ENCODE results near the gene CWC27. TPM values are rescaled to one million over a fixed set of nuclear protein-coding genes. Genes with fewer than 3 reads are reported as not detected.

Gene CWC27
- polyA plus RNA-seq, 1 of the 3 experiments (the other 2 are of a cell fraction), result 6.6 TPM

- no peak for TF ChIP-seq CTCF (IDR thresholded peaks at IDR 0.05)
- no peak for TF ChIP-seq FOSL2 (IDR thresholded peaks at IDR 0.05; ENCODE audit: borderline replicate concordance, low read depth)
- no peak for TF ChIP-seq SIN3A (IDR thresholded peaks at IDR 0.05; ENCODE audit: borderline replicate concordance, low read depth, low read length)
- TF ChIP-seq FOXJ3 (CRISPR knock-in tag; IDR thresholded peaks at IDR 0.05), result no peak
Measured at GRCh38 chr5:65034029-65034812, 265.5 kb downstream of the CWC27 start (continued).

- 89% methylated on average over 11 of the region's 14 CpGs for WGBS (ENCODE audit: low lambda C conversion rate)
- ChIA-PET POLR2A (interaction anchor here (0.9 to 1.2 kb wide), 3 partner anchors 13 to 448 kb away, joined by 4 to 7 read pairs (median 4); no protein-coding TSS in a partner anchor), CTCF (interaction anchor here (0.6 to 2.0 kb wide), 3 partner anchors 63 to 224 kb away, joined by 3 to 6 read pairs (median 3); no protein-coding TSS in a partner anchor)
Measured at GRCh38 chr5:65034813-65035209, 266.1 kb downstream of the CWC27 start.

More at GRCh38 chr5:65034813-65035209, 266.1 kb downstream of the CWC27 start:
- H3K4me1 ChIP-seq (ENCODE audit: control insufficient read depth in 1 of 2, insufficient read depth in 2 of 2, low read depth in 1 of 2, low read length in 1 of 2), result peaks cover 9 to 12% of the 10 kb centered on the region in 2 experiments
- no peaks in the 10 kb centered on the region for H3K36me3 ChIP-seq (replicated peaks in 1 of 2; ENCODE audit: control insufficient read depth in 1 of 2, insufficient read depth in 2 of 2, low read length in 1 of 2)
- TF ChIP-seq FOSL2 (IDR thresholded peaks at IDR 0.05; ENCODE audit: borderline replicate concordance, low read depth) (no peak), RCOR1 (IDR thresholded peaks at IDR 0.05; ENCODE audit: low read length) (no peak), ELF1 (IDR thresholded peaks at IDR 0.05) (no peak), MAX (IDR thresholded peaks at IDR 0.05; ENCODE audit: low read depth) (no peak), EZH2phosphoT487 (IDR thresholded peaks at IDR 0.05; ENCODE audit: borderline replicate concordance, low read depth) (no peak), MEF2A (IDR thresholded peaks at IDR 0.05; ENCODE audit: borderline replicate concordance, low read depth) (no peak), USF2 (IDR thresholded peaks at IDR 0.05; ENCODE audit: borderline replicate concordance, low read depth, low read length) (no peak), JUND (IDR thresholded peaks at IDR 0.05) (no peak), NFIC (IDR thresholded peaks at IDR 0.05; ENCODE audit: borderline replicate concordance) (no peak), RAD21 (IDR thresholded peaks at IDR 0.05; ENCODE audit: low read length) (no peak), TEAD4 (IDR thresholded peaks at IDR 0.05; ENCODE audit: borderline replicate concordance, insufficient read depth) (no peak), SMC3 (IDR thresholded peaks at IDR 0.05; ENCODE audit: low read depth, low read length) (no peak), TAF1 (IDR thresholded peaks at IDR 0.05; ENCODE audit: borderline replicate concordance, low read depth, low read length) (no peak), CHD2 (IDR thresholded peaks at IDR 0.05; ENCODE audit: low read length, partially characterized antibody) (no peak), SIN3A (IDR thresholded peaks at IDR 0.05; ENCODE audit: borderline replicate concordance, low read depth, low read length) (no peak)
- no peaks in the 10 kb centered on the region for H3K9me2 ChIP-seq
- peak overlapping the region in 1 of 2 experiments; percentile 64; a peak in 1 of 4 replicates for H3K4me3 ChIP-seq (ENCODE audit: low read depth in 2 of 2, low read length in 1 of 2)
- peaks cover 29% of the 10 kb centered on the region for H3F3A ChIP-seq (replicated peaks; ENCODE audit: insufficient read depth)
- H3K27ac ChIP-seq (ENCODE audit: low read depth in 2 of 2, low read length in 1 of 2), result peak overlapping the region; percentile 93 to 96
- peak overlapping the region; percentile 78 for H3K9ac ChIP-seq
- H3K9me3 ChIP-seq, result no peaks in the 10 kb centered on the region
- peak overlapping the region; percentile 87 for H2AFZ ChIP-seq (ENCODE audit: low read depth)
- DNase-seq, result no peak
- H3K4me2 ChIP-seq, result peak overlapping the region; percentile 75
- H3K27me3 ChIP-seq (ENCODE audit: insufficient read depth), result no peaks in the 10 kb centered on the region
- H3K79me2 ChIP-seq (ENCODE audit: insufficient read depth), result no peaks in the 10 kb centered on the region
- no peaks in the 10 kb centered on the region for H4K20me1 ChIP-seq (ENCODE audit: insufficient read depth)

Data from SK-N-SH (cell line).